SK-N-MC (cell line): ENCODE measurements around the gene C22orf23.

Experiments used
- DNase-seq: peaks from one replicate; pipeline ENCODE4 v3.0.0-alpha.2; 2011; ENCODE audit warnings: low read depth, low spot score
- H3K27ac ChIP-seq: fragments of 200-600 bp; sonication (generic); 2 replicates; pipeline ENCODE4 v1.5.1; 2016; ENCODE audit warnings: mixed run types
- H3K36me3 ChIP-seq: fragments of 200-600 bp; sonication (generic); 2 replicates; pipeline ENCODE4 v1.6.1; 2017; ENCODE audit warnings: antibody characterized with exemption, low read length, mixed read lengths; ENCODE audit not compliant: insufficient read depth
- H3K4me3 ChIP-seq: fragments of 200-600 bp; sonication (generic); 2 replicates; pipeline ENCODE4 v1.5.1; 2016
- H3K9ac ChIP-seq: fragments of 200-600 bp; sonication (generic); 2 replicates; pipeline ENCODE4 v1.8.0; 2017; ENCODE audit warnings: mixed run types, mixed read lengths; ENCODE audit not compliant: insufficient read length
- H3K9me3 ChIP-seq: fragments of 200-600 bp; sonication (generic); 2 replicates; pipeline ENCODE4 v1.6.1; 2017; ENCODE audit warnings: low read depth, mild to moderate bottlenecking, antibody characterized with exemption, low read length, moderate library complexity, mixed read lengths
- EZH2 ChIP-seq: fragments of 200-600 bp; sonication (generic); IDR thresholded peaks from one replicate; pipeline ENCODE4 v1.6.1; 2017; ENCODE audit warnings: antibody characterized with exemption
- FOXP2 ChIP-seq: optimal IDR thresholded peaks from 2 replicates; pipeline ENCODE3; 2011; ENCODE audit warnings: mild to moderate bottlenecking, moderate library complexity; ENCODE audit not compliant: insufficient read depth; ENCODE audit errors: extremely low read length, control extremely low read depth
- POLR2AphosphoS5 ChIP-seq: IDR thresholded peaks from 2 replicates; pipeline ENCODE4 v1.6.1; 2012; ENCODE audit warnings: mild to moderate bottlenecking, low read depth, low read length, borderline replicate concordance

Gene C22orf23

GRCh38 chr22:37994049-37994448 is 40.6 kb upstream of the C22orf23 start:
- TF ChIP-seq FOXP2: no peak
- no peak for TF ChIP-seq POLR2AphosphoS5
- TF ChIP-seq EZH2: no peak
- H3K9ac ChIP-seq: no peak overlapping the region
- H3K36me3 ChIP-seq: no peaks in the 10 kb centered on the region
- no peak overlapping the region for H3K27ac ChIP-seq
- no peaks in the 10 kb centered on the region for H3K9me3 ChIP-seq
- DNase-seq: no peak
- H3K4me3 ChIP-seq: no peak overlapping the region

- no peak for DNase-seq
- H3K4me3 ChIP-seq: no peak overlapping the region
- no peak for TF ChIP-seq POLR2AphosphoS5
- no peak for TF ChIP-seq EZH2
- TF ChIP-seq FOXP2: no peak
- no peak overlapping the region for H3K27ac ChIP-seq
- H3K9ac ChIP-seq: no peak overlapping the region
- no peaks in the 10 kb centered on the region for H3K9me3 ChIP-seq
- H3K36me3 ChIP-seq: no peaks in the 10 kb centered on the region
Measured at GRCh38 chr22:37991731-37992442, 38.5 kb upstream of the C22orf23 start.

GRCh38 chr22:37990862-37991261 is 37.5 kb upstream of the C22orf23 start:
- no peaks in the 10 kb centered on the region for H3K36me3 ChIP-seq
- no peak overlapping the region for H3K9ac ChIP-seq
- no peak for DNase-seq
- H3K9me3 ChIP-seq: no peaks in the 10 kb centered on the region
- no peak for TF ChIP-seq EZH2
- TF ChIP-seq FOXP2: no peak
- no peak for TF ChIP-seq POLR2AphosphoS5
- H3K27ac ChIP-seq: no peak overlapping the region
- no peak overlapping the region for H3K4me3 ChIP-seq

GRCh38 chr22:37990301-37990700 is 36.9 kb upstream of the C22orf23 start:
- H3K36me3 ChIP-seq: no peaks in the 10 kb centered on the region
- H3K4me3 ChIP-seq: no peak overlapping the region
- no peak overlapping the region for H3K27ac ChIP-seq
- no peak for DNase-seq
- H3K9me3 ChIP-seq: no peaks in the 10 kb centered on the region
- TF ChIP-seq EZH2 (no peak), POLR2AphosphoS5 (no peak), FOXP2 (no peak)
- H3K9ac ChIP-seq: no peak overlapping the region

GRCh38 chr22:37989146-37990045 is 36.0 kb upstream of the C22orf23 start:
- DNase-seq: no peak
- TF ChIP-seq FOXP2: no peak
- no peak for TF ChIP-seq EZH2
- TF ChIP-seq POLR2AphosphoS5: no peak
- Histone ChIP-seq H3K9me3 (no peaks in the 10 kb centered on the region), H3K36me3 (no peaks in the 10 kb centered on the region), H3K4me3 (no peak overlapping the region), H3K27ac (no peak overlapping the region), H3K9ac (no peak overlapping the region)

- no peak for DNase-seq
- Histone ChIP-seq H3K4me3 (no peak overlapping the region), H3K27ac (no peak overlapping the region), H3K9me3 (no peaks in the 10 kb centered on the region), H3K9ac (no peak overlapping the region), H3K36me3 (no peaks in the 10 kb centered on the region)
- TF ChIP-seq FOXP2: no peak
- no peak for TF ChIP-seq POLR2AphosphoS5
- no peak for TF ChIP-seq EZH2
Measured at GRCh38 chr22:37986371-37986770, 33.0 kb upstream of the C22orf23 start.

- no peak for TF ChIP-seq EZH2
- no peak for TF ChIP-seq FOXP2
- no peak for TF ChIP-seq POLR2AphosphoS5
- no peaks in the 10 kb centered on the region for H3K9me3 ChIP-seq
- DNase-seq: no peak
- no peak overlapping the region for H3K4me3 ChIP-seq
- H3K36me3 ChIP-seq: no peaks in the 10 kb centered on the region
- H3K9ac ChIP-seq: no peak overlapping the region
- no peak overlapping the region for H3K27ac ChIP-seq
Measured at GRCh38 chr22:37985751-37986281, 32.4 kb upstream of the C22orf23 start.

- no peak for DNase-seq
- Histone ChIP-seq H3K9ac (no peak overlapping the region), H3K36me3 (no peaks in the 10 kb centered on the region), H3K27ac (no peak overlapping the region), H3K9me3 (no peaks in the 10 kb centered on the region), H3K4me3 (no peak overlapping the region)
- TF ChIP-seq POLR2AphosphoS5 (no peak), EZH2 (no peak), FOXP2 (no peak)
Measured at GRCh38 chr22:37985050-37985585, 31.7 kb upstream of the C22orf23 start.
